MM.1S (cell line): ENCODE results near the gene MGAT5.

ENCODE experiments used
- DNase-seq: peaks from one replicate; pipeline ENCODE4 v3.0.0-alpha.2; 2015
- H2AFZ ChIP-seq: fragments of 300-600 bp; sonication (generic); 2 replicates; pipeline ENCODE4 v1.6.0; 2016; ENCODE audit warnings: antibody characterized with exemption, low read length
- H3F3A ChIP-seq: fragments of 300-600 bp; sonication (generic); 2 replicates; pipeline ENCODE4 v1.6.1; 2016; ENCODE audit warnings: mild to moderate bottlenecking, antibody characterized with exemption, low read length, moderate library complexity, mixed read lengths; ENCODE audit not compliant: insufficient read depth
- H3K27ac ChIP-seq: fragments of 300-600 bp; sonication (generic); 2 replicates; pipeline ENCODE4 v1.5.1; 2016; ENCODE audit warnings: mild to moderate bottlenecking, low read length
- H3K27me3 ChIP-seq: fragments of 300-600 bp; sonication (generic); replicated peaks from 2 replicates; pipeline ENCODE4 v1.6.0; 2016; ENCODE audit warnings: low read length; ENCODE audit not compliant: insufficient read depth
- H3K36me3 ChIP-seq: fragments of 300-600 bp; sonication (generic); replicated peaks from 2 replicates; pipeline ENCODE4 v1.6.1; 2016; ENCODE audit warnings: mild to moderate bottlenecking, low read length, mixed read lengths; ENCODE audit not compliant: insufficient read depth
- H3K4me1 ChIP-seq: fragments of 300-600 bp; sonication (generic); 2 replicates; pipeline ENCODE4 v1.6.1; 2016; ENCODE audit warnings: low read length, mixed read lengths
- H3K4me2 ChIP-seq: fragments of 300-600 bp; sonication (generic); 2 replicates; pipeline ENCODE4 v1.6.0; 2016; ENCODE audit warnings: low read depth, low read length
- H3K4me3 ChIP-seq: fragments of 300-600 bp; sonication (generic); 2 replicates; pipeline ENCODE4 v1.5.1; 2016; ENCODE audit warnings: low read length, mixed read lengths
- H3K79me2 ChIP-seq: fragments of 300-600 bp; sonication (generic); 2 replicates; pipeline ENCODE4 v1.6.1; 2016; ENCODE audit warnings: mixed run types, low read length, mixed read lengths
- H3K9ac ChIP-seq: fragments of 300-600 bp; sonication (generic); 2 replicates; pipeline ENCODE4 v1.6.1; 2016; ENCODE audit warnings: low read length, mixed read lengths
- H3K9me2 ChIP-seq: fragments of 300-600 bp; sonication (generic); replicated peaks from 2 replicates; pipeline ENCODE4 v1.6.1; 2016; ENCODE audit warnings: mild to moderate bottlenecking, low read length, mixed read lengths; ENCODE audit not compliant: insufficient read depth
- H3K9me3 ChIP-seq: fragments of 300-600 bp; sonication (generic); replicated peaks from 2 replicates; pipeline ENCODE4 v1.6.1; 2016; ENCODE audit warnings: mild to moderate bottlenecking, low read length, mixed read lengths; ENCODE audit not compliant: insufficient read depth
- H4K20me1 ChIP-seq: fragments of 300-600 bp; sonication (generic); 2 replicates; pipeline ENCODE4 v1.6.1; 2016; ENCODE audit warnings: mild to moderate bottlenecking, low read length, moderate library complexity, mixed read lengths; ENCODE audit not compliant: insufficient read depth
- CTCF ChIP-seq: fragments of 300-600 bp; sonication (generic); IDR thresholded peaks from 2 replicates; pipeline ENCODE4 v1.5.1; 2016; ENCODE audit warnings: antibody characterized with exemption, low read length, mixed read lengths
- EZH2 ChIP-seq: fragments of 300-600 bp; sonication (generic); optimal IDR thresholded peaks from 2 replicates; pipeline ENCODE3; 2017; ENCODE audit warnings: low read depth, mild to moderate bottlenecking, antibody characterized with exemption, low read length, mixed read lengths
- EZH2phosphoT487 ChIP-seq: fragments of 300-600 bp; sonication (generic); IDR thresholded peaks from 2 replicates; pipeline ENCODE4 v1.6.1; 2018; ENCODE audit warnings: antibody characterized with exemption, low read length

Gene MGAT5

DNA sequence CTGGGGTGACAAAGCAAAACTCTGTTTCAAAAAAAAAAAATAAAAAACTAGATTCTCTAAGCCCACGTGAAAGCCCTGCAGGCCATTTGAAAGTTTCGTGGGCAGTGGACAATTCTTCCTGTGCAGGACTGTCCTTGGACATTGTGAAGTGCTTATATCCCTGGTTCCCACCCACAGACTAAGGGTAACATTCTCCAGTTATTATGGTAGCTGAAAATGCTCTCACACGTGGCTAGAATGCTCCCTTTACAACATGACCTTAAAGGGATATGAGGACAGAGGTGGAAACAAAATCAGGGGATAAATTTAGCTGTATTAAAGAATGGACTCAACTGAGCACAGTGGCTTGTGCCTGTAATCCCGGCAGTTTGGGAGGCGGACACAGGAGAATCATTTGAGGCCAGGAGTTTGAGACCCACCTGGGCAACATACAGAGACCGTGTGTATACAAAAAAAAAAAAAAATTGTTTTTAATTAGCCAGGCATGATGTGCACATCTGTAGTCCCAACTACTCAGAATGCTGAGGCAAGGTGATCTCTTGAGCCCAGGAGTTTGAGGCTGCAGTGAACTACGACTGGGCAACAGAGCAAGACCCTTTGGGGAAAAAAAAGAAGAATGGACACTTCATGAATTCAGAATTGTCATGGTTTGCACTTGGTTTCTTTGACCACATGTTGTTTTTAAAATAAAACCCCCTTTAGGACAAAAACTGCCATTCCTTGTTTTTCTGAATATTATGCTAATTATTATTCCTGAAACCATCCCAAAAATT lies 167.9 kb downstream of the MGAT5 start:
- Histone ChIP-seq H3K27ac (no peak overlapping the region), H3K36me3 (0 out of 2 replicates have a peak, but pooled peaks cover 5% of the 10 kb centered on the region), H3K4me3 (no peak overlapping the region), H3K9me2 (no peaks in the 10 kb centered on the region), H3K4me1 (no peaks in the 10 kb centered on the region), H3K79me2 (no peaks in the 10 kb centered on the region; the same call in 1 of the 2 replicates), H3K9me3 (no peaks in the 10 kb centered on the region), H4K20me1 (no peaks in the 10 kb centered on the region), H3K9ac (no peak overlapping the region), H3K4me2 (no peak overlapping the region), H2AFZ (no peak overlapping the region), H3F3A (no peaks in the 10 kb centered on the region), H3K27me3 (no peaks in the 10 kb centered on the region)
- no peak for TF ChIP-seq EZH2
- no peak for TF ChIP-seq EZH2phosphoT487
- TF ChIP-seq CTCF, result no peak
- no peak for DNase-seq

DNA sequence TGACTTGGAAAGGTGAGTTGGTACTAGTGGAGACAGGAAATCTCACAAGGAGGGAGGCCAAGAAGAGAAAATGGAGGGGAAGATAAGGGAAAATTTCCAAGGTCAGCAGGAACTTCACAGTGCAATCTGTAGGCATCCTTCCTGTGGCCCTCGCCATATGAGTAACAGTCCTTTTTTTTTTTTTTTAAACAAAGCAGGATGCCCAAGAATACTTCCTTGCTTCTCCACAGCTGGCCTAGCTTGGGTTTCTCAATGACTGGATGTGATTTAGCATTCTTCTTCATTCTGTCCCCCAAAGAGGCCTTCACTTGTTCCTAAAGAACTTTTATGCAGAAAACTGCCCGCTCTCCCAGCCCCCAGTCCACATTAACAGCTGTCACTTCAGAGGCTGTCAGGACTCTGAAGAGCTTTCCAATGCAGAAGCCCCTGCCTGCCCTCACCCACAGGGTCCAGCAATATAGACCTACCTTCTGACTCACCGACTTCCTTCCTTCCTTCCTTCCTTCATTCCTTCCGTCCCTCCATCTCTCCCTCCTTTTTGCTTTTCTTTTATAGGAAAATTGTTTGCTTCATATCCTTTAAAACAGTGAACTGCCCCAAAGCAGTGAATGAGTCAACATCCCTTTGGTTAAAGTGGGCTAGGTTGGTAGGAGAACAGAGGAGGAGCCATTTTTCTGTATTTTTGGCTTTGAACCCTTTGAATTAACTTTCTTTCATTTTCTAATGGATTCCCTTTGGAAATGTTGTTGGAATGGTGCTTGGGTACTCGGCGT lies 172.0 kb downstream of the MGAT5 start:
- Histone ChIP-seq H3K36me3 (peaks cover 10% of the 10 kb centered on the region; the same call in 1 of the 2 replicates), H3K27ac (no peak overlapping the region), H3K4me2 (no peak overlapping the region), H4K20me1 (no peaks in the 10 kb centered on the region), H3K27me3 (no peaks in the 10 kb centered on the region), H3K9me2 (no peaks in the 10 kb centered on the region), H3K9me3 (no peaks in the 10 kb centered on the region), H2AFZ (no peak overlapping the region), H3K9ac (no peak overlapping the region), H3K4me1 (no peaks in the 10 kb centered on the region), H3F3A (no peaks in the 10 kb centered on the region), H3K4me3 (no peak overlapping the region), H3K79me2 (no peaks in the 10 kb centered on the region)
- DNase-seq, result no peak
- TF ChIP-seq EZH2phosphoT487, result no peak
- TF ChIP-seq CTCF, result no peak
- no peak for TF ChIP-seq EZH2

DNA sequence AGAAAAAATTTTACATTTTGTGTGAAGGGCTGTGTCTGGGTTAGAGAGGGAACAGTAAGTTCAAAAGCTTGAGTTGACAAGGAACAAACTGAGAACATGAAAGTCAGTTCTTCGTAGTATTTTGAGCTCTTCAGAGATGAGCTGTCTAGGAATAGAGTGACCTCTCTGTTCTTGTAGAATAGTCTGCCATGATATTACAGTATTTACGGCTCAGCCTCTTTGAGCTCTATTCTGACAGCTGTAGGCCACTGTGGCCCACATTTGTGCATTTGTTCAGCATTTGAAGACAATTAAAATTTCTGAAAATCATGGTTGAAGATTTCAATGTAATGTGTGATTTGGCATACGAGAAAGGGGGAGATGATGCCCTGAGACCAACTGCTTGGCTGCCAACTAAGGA lies 172.8 kb downstream of the MGAT5 start:
- Histone ChIP-seq H3K9ac (no peak overlapping the region), H3K4me3 (no peak overlapping the region), H3K4me2 (no peak overlapping the region), H3K27ac (no peak overlapping the region), H4K20me1 (no peaks in the 10 kb centered on the region), H3K9me2 (no peaks in the 10 kb centered on the region), H3F3A (no peaks in the 10 kb centered on the region), H3K9me3 (no peaks in the 10 kb centered on the region), H3K4me1 (no peaks in the 10 kb centered on the region), H3K36me3 (peaks cover 10% of the 10 kb centered on the region; the same call in 1 of the 2 replicates), H2AFZ (no peak overlapping the region), H3K27me3 (no peaks in the 10 kb centered on the region), H3K79me2 (no peaks in the 10 kb centered on the region)
- DNase-seq, result no peak
- TF ChIP-seq EZH2phosphoT487, result no peak
- TF ChIP-seq CTCF, result no peak
- no peak for TF ChIP-seq EZH2
